ENCODE results near the gene MYO5C.

MYO5C gene

DNA sequence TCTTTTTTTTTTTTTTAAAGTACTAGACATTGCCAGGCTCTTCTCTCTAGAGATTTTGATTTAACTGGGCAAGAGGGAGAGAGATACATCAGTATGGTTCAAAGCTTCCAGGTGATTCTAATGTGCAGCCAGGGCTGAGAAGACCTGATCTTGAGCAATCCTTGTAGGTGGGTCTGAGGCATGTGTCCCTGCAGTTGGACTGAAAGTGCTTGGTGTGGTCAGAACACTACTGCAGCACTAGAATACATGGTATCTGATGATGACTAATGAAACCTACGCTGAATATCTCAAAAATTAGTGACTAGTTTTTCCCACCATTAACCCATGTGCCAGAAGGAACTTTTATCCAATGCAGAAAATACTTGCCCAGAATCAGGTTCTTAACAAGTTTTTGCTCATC, 34.4 kb upstream of the MYO5C start:
- no peaks in the 10 kb centered on the region for H3K4me1 ChIP-seq
- no peaks in the 10 kb centered on the region for H3K27me3 ChIP-seq
- peaks cover 24 to 51% (median 46%) of the 10 kb centered on the region in 3 donors for H3K36me3 ChIP-seq
- DNase-seq = no peak
- no peak overlapping the region for H3K27ac ChIP-seq
- no peaks in the 10 kb centered on the region for H3K9me3 ChIP-seq
- TF ChIP-seq, protein P1, sequence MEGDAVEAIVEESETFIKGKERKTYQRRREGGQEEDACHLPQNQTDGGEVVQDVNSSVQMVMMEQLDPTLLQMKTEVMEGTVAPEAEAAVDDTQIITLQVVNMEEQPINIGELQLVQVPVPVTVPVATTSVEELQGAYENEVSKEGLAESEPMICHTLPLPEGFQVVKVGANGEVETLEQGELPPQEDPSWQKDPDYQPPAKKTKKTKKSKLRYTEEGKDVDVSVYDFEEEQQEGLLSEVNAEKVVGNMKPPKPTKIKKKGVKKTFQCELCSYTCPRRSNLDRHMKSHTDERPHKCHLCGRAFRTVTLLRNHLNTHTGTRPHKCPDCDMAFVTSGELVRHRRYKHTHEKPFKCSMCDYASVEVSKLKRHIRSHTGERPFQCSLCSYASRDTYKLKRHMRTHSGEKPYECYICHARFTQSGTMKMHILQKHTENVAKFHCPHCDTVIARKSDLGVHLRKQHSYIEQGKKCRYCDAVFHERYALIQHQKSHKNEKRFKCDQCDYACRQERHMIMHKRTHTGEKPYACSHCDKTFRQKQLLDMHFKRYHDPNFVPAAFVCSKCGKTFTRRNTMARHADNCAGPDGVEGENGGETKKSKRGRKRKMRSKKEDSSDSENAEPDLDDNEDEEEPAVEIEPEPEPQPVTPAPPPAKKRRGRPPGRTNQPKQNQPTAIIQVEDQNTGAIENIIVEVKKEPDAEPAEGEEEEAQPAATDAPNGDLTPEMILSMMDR (IDR thresholded peaks at IDR 0.05) = no peak
- intact Hi-C loops (cut with DNase I; ENCODE audit: low total_unique reads) = no loop called here
- no peak overlapping the region for H3K4me3 ChIP-seq

DNA sequence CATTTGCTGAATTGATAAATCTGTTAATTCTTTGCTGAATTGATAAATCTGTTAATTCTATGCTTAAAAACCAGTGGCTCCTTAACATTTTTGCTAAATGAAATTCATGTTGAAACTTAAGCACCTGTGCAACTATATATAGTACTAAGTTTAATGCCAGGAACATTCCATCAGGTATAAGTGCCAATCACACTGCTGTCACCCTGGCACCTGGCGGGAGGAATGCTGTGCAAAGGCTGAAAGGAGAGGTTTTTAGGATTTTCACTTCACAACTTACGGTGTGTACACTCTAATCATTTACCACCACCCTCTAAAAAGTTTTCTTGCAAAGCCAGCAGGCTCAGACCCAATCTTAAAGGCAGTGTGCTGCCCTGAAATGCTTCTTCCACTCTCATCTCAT, 33.5 kb upstream of the MYO5C start:
- Histone ChIP-seq H3K27ac (no peak overlapping the region), H3K27me3 (no peaks in the 10 kb centered on the region), H3K4me3 (no peak overlapping the region), H3K9me3 (no peaks in the 10 kb centered on the region), H3K36me3 (peaks cover 32 to 48% (median 48%) of the 10 kb centered on the region in 3 donors), H3K4me1 (no peaks in the 10 kb centered on the region)
- TF ChIP-seq, protein P1 (IDR thresholded peaks at IDR 0.05) = no peak
- no peak for DNase-seq
- intact Hi-C loops (cut with DNase I; ENCODE audit: low total_unique reads) = no loop called here

DNA sequence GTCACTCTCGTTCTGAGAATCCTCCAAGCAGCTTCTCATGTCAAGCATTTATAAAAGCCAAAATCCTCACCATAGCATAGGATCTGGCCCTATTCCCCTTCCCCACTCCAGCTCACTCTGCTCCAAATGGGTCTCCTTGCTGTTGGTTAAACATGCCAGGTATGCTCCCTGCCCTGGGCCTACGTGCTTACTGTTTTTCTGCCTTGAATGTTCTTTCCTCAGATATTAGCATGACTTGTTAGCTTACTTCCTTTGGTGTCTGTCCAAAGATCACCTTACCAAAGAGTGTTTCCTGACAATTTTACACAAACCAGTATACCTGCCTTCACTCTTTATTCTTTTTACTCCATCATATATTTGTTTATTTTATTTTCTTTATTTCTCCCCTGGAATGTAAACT, 33.1 kb upstream of the MYO5C start:
- no peak overlapping the region for H3K4me3 ChIP-seq
- H3K9me3 ChIP-seq = no peaks in the 10 kb centered on the region
- no peaks in the 10 kb centered on the region for H3K27me3 ChIP-seq
- no peaks in the 10 kb centered on the region for H3K4me1 ChIP-seq
- intact Hi-C loops (cut with DNase I; ENCODE audit: low total_unique reads) = no loop called here
- H3K36me3 ChIP-seq = peaks cover 33 to 48% (median 46%) of the 10 kb centered on the region in 3 donors
- TF ChIP-seq, protein P1 (IDR thresholded peaks at IDR 0.05) = no peak
- no peak for DNase-seq
- H3K27ac ChIP-seq = no peak overlapping the region

DNA sequence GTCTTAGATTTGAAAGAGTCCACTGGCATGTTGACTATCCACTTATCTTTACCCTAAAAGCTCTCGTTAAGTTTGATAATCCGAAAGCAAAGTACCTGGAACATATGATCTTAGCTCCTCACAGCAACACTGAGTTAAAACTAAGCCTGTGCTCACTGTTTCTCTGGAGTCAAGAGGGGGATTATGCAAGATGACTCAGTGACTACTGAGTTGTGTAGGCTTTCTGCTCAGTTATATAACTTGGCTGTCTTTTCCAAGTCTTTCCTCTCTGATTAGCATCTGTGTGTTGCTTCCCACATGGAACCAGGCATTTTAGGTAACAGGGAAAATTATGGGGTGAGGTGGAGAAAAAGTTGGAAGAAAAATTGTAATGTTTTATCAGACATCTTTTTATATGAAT, 31.2 kb upstream of the MYO5C start:
- TF ChIP-seq, protein P1 (IDR thresholded peaks at IDR 0.05) = no peak
- intact Hi-C loops (cut with DNase I; ENCODE audit: low total_unique reads) = no loop called here
- H3K27me3 ChIP-seq = no peaks in the 10 kb centered on the region
- peaks cover 44 to 60% (median 53%) of the 10 kb centered on the region in 3 donors for H3K36me3 ChIP-seq
- no peak overlapping the region for H3K27ac ChIP-seq
- H3K4me1 ChIP-seq = no peaks in the 10 kb centered on the region
- DNase-seq = no peak
- H3K9me3 ChIP-seq = no peaks in the 10 kb centered on the region
- no peak overlapping the region for H3K4me3 ChIP-seq

DNA sequence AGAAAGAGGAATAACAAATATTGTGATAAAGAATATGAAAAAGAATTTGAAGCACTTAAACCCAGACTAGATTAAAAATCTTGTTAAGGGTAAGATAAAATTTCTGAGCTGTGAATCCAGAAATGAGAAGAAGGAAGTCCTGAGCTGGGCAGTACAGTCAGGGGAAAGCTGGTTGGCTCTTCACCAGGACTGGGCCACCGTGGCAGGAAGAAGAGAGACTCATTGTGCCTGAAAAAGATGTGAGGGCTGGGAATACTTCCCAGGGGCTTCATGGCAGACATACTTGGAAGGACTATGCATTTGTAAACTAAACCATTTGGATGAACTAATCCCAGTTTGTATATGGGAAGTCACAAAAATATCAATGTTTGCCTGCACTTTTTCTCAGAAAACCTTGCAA, 28.5 kb upstream of the MYO5C start:
- no peak for DNase-seq
- no peaks in the 10 kb centered on the region for H3K27me3 ChIP-seq
- H3K9me3 ChIP-seq = no peaks in the 10 kb centered on the region
- H3K36me3 ChIP-seq = peaks cover 53 to 76% (median 68%) of the 10 kb centered on the region in 3 donors
- H3K4me3 ChIP-seq = no peak overlapping the region
- H3K4me1 ChIP-seq = no peaks in the 10 kb centered on the region
- intact Hi-C loops (cut with DNase I; ENCODE audit: low total_unique reads) = no loop called here
- no peak overlapping the region for H3K27ac ChIP-seq
- TF ChIP-seq, protein P1 (IDR thresholded peaks at IDR 0.05) = no peak

Measured in tibial artery (tissue), 4 donors.